Spleen (tissue), 11 donors: ENCODE measurements around the gene FES. TPM values are rescaled to one million over a fixed set of nuclear protein-coding genes. Genes with fewer than 3 reads are reported as not detected.
A peak's percentile ranks its signal among the peaks of the same experiment; 100 is the strongest.

ENCODE experiments used
- DNase-seq: peaks from one replicate; pipeline ENCODE4 v3.0.0-alpha.2; 2020
- H3K27ac ChIP-seq, 8 donors: fragments of 200-600 bp; sonication (generic) in 7 of 8; 1 replicate in 4 of 8; 2 replicates in 4 of 8; pipeline versions ENCODE4 v1.5.0 to v1.8.0; 2016 to 2021; ENCODE audit warnings: inconsistent platforms in 4 of 8, mild to moderate bottlenecking in 4 of 8, moderate library complexity in 1 of 8
- H3K27me3 ChIP-seq, 7 donors: fragments of 200-600 bp; sonication (generic) in 6 of 7; replicated peaks in 1 of 7; 1 replicate in 4 of 7; 2 replicates in 3 of 7; pipeline versions ENCODE4 v1.5.0 to v1.8.0; 2016 to 2021; ENCODE audit warnings: inconsistent platforms in 3 of 7, mild to moderate bottlenecking in 1 of 7
- H3K36me3 ChIP-seq, 6 donors: fragments of 200-600 bp; sonication (generic) in 5 of 6; 1 replicate in 4 of 6; 2 replicates in 2 of 6; pipeline versions ENCODE4 v1.5.0 to v1.8.0; 2016 to 2021; ENCODE audit warnings: inconsistent platforms in 2 of 6
- H3K4me1 ChIP-seq, 6 donors: fragments of 200-600 bp; sonication (generic) in 5 of 6; 1 replicate in 3 of 6; 2 replicates in 3 of 6; pipeline versions ENCODE4 v1.5.0 to v1.8.0; 2016 to 2021; ENCODE audit warnings: inconsistent platforms in 3 of 6
- H3K4me3 ChIP-seq, 8 donors: fragments of 200-600 bp; sonication (generic) in 7 of 8; 1 replicate in 4 of 8; 2 replicates in 4 of 8; pipeline versions ENCODE4 v1.5.0 to v1.8.0; 2016 to 2021; ENCODE audit warnings: inconsistent platforms in 4 of 8, mild to moderate bottlenecking in 4 of 8, moderate library complexity in 2 of 8
- H3K9me3 ChIP-seq, 8 donors: fragments of 200-600 bp; sonication (generic) in 7 of 8; 1 replicate in 4 of 8; 2 replicates in 4 of 8; pipeline versions ENCODE4 v1.5.0 to v1.8.0; 2016 to 2021; ENCODE audit warnings: inconsistent platforms in 4 of 8
- CTCF ChIP-seq, 11 experiments: fragments of 200-600 bp in 7 of 11; fragments of 450-650 bp in 4 of 11; sonication (generic) in 4 of 11; IDR thresholded peaks in 8 of 11; conservative IDR thresholded peaks in 3 of 11; 1 replicate in 7 of 11; 2 replicates in 4 of 11; pipeline versions ENCODE4 v1.4.0 to v1.8.0; 2016 to 2021; ENCODE audit warnings: antibody characterized with exemption in 11 of 11, inconsistent platforms in 4 of 11, mild to moderate bottlenecking in 1 of 11
- POLR2A ChIP-seq, 3 donors: fragments of 450-650 bp; IDR thresholded peaks; one replicate each; pipeline ENCODE4 v1.5.1; 2017; ENCODE audit warnings: antibody characterized with exemption in 3 of 3, mild to moderate bottlenecking in 1 of 3
- POLR2AphosphoS5 ChIP-seq, 3 donors: sonication (generic); formaldehyde crosslinking; IDR thresholded peaks; one replicate each; pipeline ENCODE4 v1.5.1; 2017; ENCODE audit warnings: antibody characterized with exemption in 3 of 3
- WGBS, 5 donors: extraction: QIAGEN DNeasy Blood & Tissue Kit in 3 of 5; methylation state at CpG; one replicate each; pipeline versions ENCODE4 v1.1.5 to v1.1.7; 2013 to 2018; 5-methylcytosine and 5-hydroxymethylcytosine counted together
- intact Hi-C: fragments of 100-400 bp; cut with DNase I; formaldehyde crosslinking; loops from one replicate; pipeline ENCODE4 v1.15.0; 2023; ENCODE audit warnings: low total_unique reads
- polyA plus RNA-seq, 3 donors: library from polyadenylated mRNA; stranded (reverse); fragments of 200-250 nt; gene quantifications; one replicate each; pipeline ENCODE4 v1.2.1, GENCODE V29; 2013
- small RNA-seq, 4 donors: library from RNA; depleted of rRNA; stranded (forward); fragments of <200 nt; gene quantifications; one replicate each; pipeline ENCODE3, GENCODE V24; 2016
- total RNA-seq, 7 donors: library from RNA; depleted of rRNA in 3 of 7; stranded (reverse); fragments of >200 nt in 3 of 7; fragmentation: NEBNext Ultra II Directional in 4 of 7; extraction: Animal tissue kit (Norgen Biotek cat#: 25700) in 4 of 7; gene quantifications; one replicate each; pipeline versions ENCODE4 v1.1.0 to v1.2.1, GENCODE V29; 2016 to 2021
- donor health status: healthy with polysubstance abuse.
- donor health status: DM: no; HTN: no; CAD: no; lungs with moderate emphysema.
- donor health status: DM: no; HTN: no; CAD: no.
- donor health status: Bipolar disorder and iron deficiency.
- donor health status: healthy.
- donor health status: DM: no; HTN: no; CAD: no.
- donor health status: DM: yes; HTN: yes; CAD: no.

The FES gene
- total and polyA plus RNA-seq, 10 donors, result 39.5 to 369 (median 240) TPM

GRCh38 chr15:90945091-90945490, 60.8 kb downstream of the FES start:
- no peak for TF ChIP-seq POLR2A (IDR thresholded peaks at IDR 0.05)
- TF ChIP-seq CTCF (IDR thresholded peaks at IDR 0.05 in 8 of 11, conservative IDR thresholded peaks at IDR 0.05 in 3 of 11), result no peak
- no peak for TF ChIP-seq POLR2AphosphoS5 (IDR thresholded peaks at IDR 0.05)
- Histone ChIP-seq H3K4me1 (peaks cover 0 to 12% (median 0%) of the 10 kb centered on the region in 6 donors), H3K27ac (peak overlapping the region in 1 of 8 donors; percentile 42), H3K4me3 (no peak overlapping the region), H3K36me3 (peaks cover 9 to 100% (median 95%) of the 10 kb centered on the region in 6 donors), H3K27me3 (no peaks in the 10 kb centered on the region), H3K9me3 (no peaks in the 10 kb centered on the region)
- DNase-seq, result no peak
- 61 to 86% (median 82%) methylated on average over 7 of the region's 7 CpGs for WGBS, 5 donors
- intact Hi-C loops, result no loop called here

Small RNAs within 50 kb of the gene (small RNA-seq; reads per million reads assigned to genes)
- 0 reads per million in 4 donors for gene RN7SL363P

Other genes with a start within 250 kb of the FES start
- 10 to 100 TPM in 1 of 7 donors, 1 to 10 TPM in 6; 6.2 to 12.0 (median 8.0) TPM for gene BLM, start 167.2 kb upstream of the FES start, total RNA-seq
- gene BLM, start 167.2 kb upstream of the FES start, polyA plus RNA-seq, result 10 to 100 TPM in 1 of 3 donors, 1 to 10 TPM in 2; 5.8 to 10.5 (median 6.6) TPM
- 100 to 1,000 TPM in 2 of 7 donors, 10 to 100 TPM in 5; 62.0 to 139 (median 86.8) TPM for gene FURIN, start 15.9 kb upstream of the FES start, total RNA-seq
- gene FURIN, start 15.9 kb upstream of the FES start, polyA plus RNA-seq, result 10 to 100 TPM in 2 of 3 donors, 1 to 10 TPM in 1; 10.0 to 33.3 (median 10.9) TPM
- gene MAN2A2, start 18.8 kb downstream of the FES start, total RNA-seq, result 100 to 1,000 TPM; 105 to 167 (median 120) TPM
- gene MAN2A2, start 18.8 kb downstream of the FES start, polyA plus RNA-seq, result 10 to 100 TPM; 13.7 to 46.1 (median 24.0) TPM
- gene HDDC3, start 48.0 kb downstream of the FES start, total RNA-seq, result 10 to 100 TPM; 12.8 to 25.9 (median 18.0) TPM
- gene HDDC3, start 48.0 kb downstream of the FES start, polyA plus RNA-seq, result 10 to 100 TPM; 23.9 to 34.5 (median 31.0) TPM
- gene UNC45A, start 50.8 kb downstream of the FES start, total RNA-seq, result 10 to 100 TPM; 32.8 to 59.5 (median 42.6) TPM
- gene UNC45A, start 50.8 kb downstream of the FES start, polyA plus RNA-seq, result 10 to 100 TPM; 32.2 to 43.6 (median 32.8) TPM
- 10 to 100 TPM in 2 of 7 donors, 1 to 10 TPM in 5; 6.9 to 11.4 (median 8.7) TPM for gene RCCD1, start 70.4 kb downstream of the FES start, total RNA-seq
- gene RCCD1, start 70.4 kb downstream of the FES start, polyA plus RNA-seq, result 1 to 10 TPM; 3.6 to 9.0 (median 6.3) TPM
- gene PRC1, start 110.0 kb downstream of the FES start, total RNA-seq, result 10 to 100 TPM in 4 of 7 donors, 1 to 10 TPM in 3; 6.0 to 40.0 (median 15.0) TPM
- 10 to 100 TPM in 1 of 3 donors, 1 to 10 TPM in 2; 7.4 to 13.9 (median 8.8) TPM for gene PRC1, start 110.0 kb downstream of the FES start, polyA plus RNA-seq
- gene VPS33B, start 138.1 kb downstream of the FES start, total RNA-seq, result 10 to 100 TPM; 13.2 to 25.0 (median 19.1) TPM
- 10 to 100 TPM; 12.1 to 27.6 (median 15.6) TPM for gene VPS33B, start 138.1 kb downstream of the FES start, polyA plus RNA-seq
- gene SV2B, start 215.8 kb downstream of the FES start, total RNA-seq, result under 1 TPM; 0.07 to 0.97 (median 0.46) TPM
- gene SV2B, start 215.8 kb downstream of the FES start, polyA plus RNA-seq, result 1 to 10 TPM in 1 of 3 donors, under 1 TPM in 2; 0.26 to 1.2 (median 0.50) TPM